Endothelial cell of umbilical vein (primary cell): Measurements from ENCODE around the gene RYR3. TPM values are rescaled to one million over a fixed set of nuclear protein-coding genes. Genes with fewer than 3 reads are reported as not detected.

Source experiments
- BruUV-seq: library from RNA; stranded (reverse); fragments of 400-500 nt; replicated peaks from 2 replicates; lab custom pipeline; 2021; lab: Mats Ljungman, UMichigan
- CTCF ChIA-PET: fragments of 300-600, 350-600 bp; sonication (Branson Sonifier 250); formaldehyde crosslinking; loops from one replicate; lab custom pipeline; 2021; ENCODE audit warnings: antibody characterized with exemption, inconsistent platforms; lab: Charles Lee
- POLR2A ChIA-PET: fragments of 300-600, 350-600 bp; sonication (Branson Sonifier 250); formaldehyde crosslinking; loops from one replicate; lab custom pipeline; 2021; ENCODE audit warnings: antibody characterized with exemption, inconsistent platforms; lab: Charles Lee
- DNase-seq: peaks from one replicate; pipeline ENCODE4 v3.0.0-alpha.2; 2011; ENCODE audit warnings: low read depth, low spot score
- FAIRE-seq: peaks from 2 replicates; lab custom pipeline; 2011; peaks lifted over from hg19 to GRCh38; lab: Jason Lieb, UNC
- H2AFZ ChIP-seq: 2 replicates; pipeline ENCODE4 v1.6.0; 2012; ENCODE audit warnings: low read depth, low read length, control low read depth, inconsistent platforms
- H3K27ac ChIP-seq: 2 replicates; pipeline ENCODE4 v1.5.1; 2011; ENCODE audit warnings: low read depth, mild to moderate bottlenecking, control low read depth, low read length, moderate library complexity; ENCODE audit not compliant: insufficient read depth
- H3K27me3 ChIP-seq, 2 experiments: 2 replicates each; pipeline versions ENCODE4 v1.6.0 to v1.6.1; 2011; ENCODE audit warnings: low read length in 2 of 2, mixed read lengths in 1 of 2; ENCODE audit not compliant: control insufficient read depth in 2 of 2, insufficient read depth in 2 of 2
- H3K36me3 ChIP-seq, 2 experiments: 2 replicates in 1 of 2; 3 replicates in 1 of 2; pipeline ENCODE4 v1.5.1; 2011; ENCODE audit warnings: low read length in 2 of 2, mild to moderate bottlenecking in 1 of 2, moderate library complexity in 1 of 2; ENCODE audit not compliant: control insufficient read depth in 2 of 2, insufficient read depth in 2 of 2; ENCODE audit errors: extremely low read depth in 1 of 2
- H3K4me1 ChIP-seq: 3 replicates; pipeline ENCODE4 v1.5.1; 2011; ENCODE audit warnings: mild to moderate bottlenecking, low read length; ENCODE audit not compliant: control insufficient read depth, insufficient read depth; ENCODE audit errors: extremely low read depth
- H3K4me2 ChIP-seq: 2 replicates; pipeline ENCODE4 v1.6.1; 2011; ENCODE audit warnings: low read length, control low read depth, mixed read lengths; ENCODE audit not compliant: insufficient read depth
- H3K4me3 ChIP-seq, 3 experiments: fragments of 200-600 bp in 1 of 3; sonication (generic), shearing (Covaris generic) in 1 of 3; replicated peaks in 1 of 3; 2 replicates each; pipeline ENCODE4 v1.5.1; 2011 to 2016; ENCODE audit warnings: control low read depth in 3 of 3, low read length in 3 of 3, mild to moderate bottlenecking in 2 of 3, inconsistent platforms in 1 of 3, low read depth in 1 of 3, moderate library complexity in 1 of 3; ENCODE audit not compliant: insufficient read depth in 1 of 3
- H3K79me2 ChIP-seq: 2 replicates; pipeline ENCODE4 v1.6.0; 2012; ENCODE audit warnings: low read length, inconsistent platforms; ENCODE audit not compliant: control insufficient read depth, insufficient read depth
- H3K9ac ChIP-seq: replicated peaks from 2 replicates; pipeline ENCODE3; 2011; ENCODE audit warnings: low read length, control low read depth; ENCODE audit not compliant: insufficient read depth; ENCODE audit errors: extremely low read depth
- H3K9me1 ChIP-seq: replicated peaks from 3 replicates; pipeline ENCODE4 v1.6.0; 2011; ENCODE audit warnings: mild to moderate bottlenecking, low read length; ENCODE audit not compliant: control insufficient read depth, insufficient read depth; ENCODE audit errors: extremely low read depth
- H3K9me3 ChIP-seq: replicated peaks from 2 replicates; pipeline ENCODE4 v1.5.1; 2012; ENCODE audit warnings: low read length, inconsistent platforms; ENCODE audit not compliant: control insufficient read depth, insufficient read depth
- H4K20me1 ChIP-seq: replicated peaks from 2 replicates; pipeline ENCODE3; 2011; ENCODE audit warnings: mild to moderate bottlenecking, low read length; ENCODE audit not compliant: control insufficient read depth, insufficient read depth; ENCODE audit errors: extremely low read depth
- CTCF ChIP-seq, 2 donors: IDR thresholded peaks; 1 replicate in 1 of 2; 2 replicates in 1 of 2; pipeline ENCODE4 v1.5.1; 2011; ENCODE audit warnings: low read length in 2 of 2, mild to moderate bottlenecking in 2 of 2, moderate library complexity in 2 of 2, control low read depth in 1 of 2, inconsistent platforms in 1 of 2, low read depth in 1 of 2; ENCODE audit not compliant: insufficient read depth in 1 of 2; ENCODE audit errors: extremely low read depth in 1 of 2
- EZH2 ChIP-seq: IDR thresholded peaks from 2 replicates; pipeline ENCODE4 v1.6.1; 2012; ENCODE audit warnings: borderline replicate concordance, low read depth, mild to moderate bottlenecking, moderate library complexity, low read length, inconsistent platforms; ENCODE audit not compliant: severe bottlenecking
- FOS ChIP-seq: IDR thresholded peaks from 2 replicates; pipeline ENCODE4 v1.6.1; 2011; ENCODE audit warnings: mild to moderate bottlenecking, low read length, moderate library complexity, borderline replicate concordance; ENCODE audit not compliant: insufficient read depth
- GATA2 ChIP-seq: IDR thresholded peaks from 2 replicates; pipeline ENCODE4 v1.7.0; 2011; ENCODE audit warnings: low read depth, mild to moderate bottlenecking, moderate library complexity, mixed read lengths, low read length; ENCODE audit not compliant: insufficient read length, insufficient read depth
- JUN ChIP-seq: IDR thresholded peaks from 2 replicates; pipeline ENCODE4 v1.6.1; 2011; ENCODE audit warnings: borderline replicate concordance, low read depth; ENCODE audit not compliant: insufficient read length, insufficient read depth
- MAX ChIP-seq: IDR thresholded peaks from 2 replicates; pipeline ENCODE4 v1.6.1; 2011; ENCODE audit not compliant: insufficient read depth, insufficient read length
- MYC ChIP-seq: IDR thresholded peaks from one replicate; pipeline ENCODE4 v1.6.1; 2011; ENCODE audit warnings: mild to moderate bottlenecking, low read depth, low read length
- POLR2A ChIP-seq: IDR thresholded peaks from 2 replicates; pipeline ENCODE4 v1.6.1; 2012; ENCODE audit warnings: low read depth, mild to moderate bottlenecking, control low read depth, low read length
- POLR2AphosphoS5 ChIP-seq: IDR thresholded peaks from 2 replicates; pipeline ENCODE4 v1.6.1; 2012; ENCODE audit warnings: low read depth, mild to moderate bottlenecking, control low read depth, low read length, moderate library complexity; ENCODE audit not compliant: insufficient read depth
- dilution Hi-C: fragments of 300-500 bp; cut with MboI; formaldehyde crosslinking; loops from one replicate; pipeline ENCODE4 v1.15.0; 2019; ENCODE audit warnings: low sequenced_read_pairs; ENCODE audit not compliant: extremely low pct_ligation_motif_present
- intact Hi-C: fragments of 100-400 bp; cut with micrococcal nuclease; formaldehyde crosslinking; loops from one replicate; pipeline ENCODE4 v1.10.0; 2022
- polyA plus RNA-seq, 4 experiments: library from polyadenylated mRNA; depleted of rRNA in 3 of 4; stranded (reverse) in 3 of 4; unstranded in 1 of 4; fragments of >200 nt; gene quantifications; 2 replicates each; pipeline versions ENCODE4 v1.2.1 to v1.2.3, GENCODE V29; 2011 to 2012; ENCODE audit warnings: missing spikeins in 1 of 4
- total RNA-seq: library from RNA; stranded (reverse); gene quantifications from 2 replicates; pipeline ENCODE4 v1.2.3, GENCODE V29; 2021

The RYR3 gene
- total and polyA plus RNA-seq, 2 donors (not counting 3 experiments of a cell fraction or from before 2014, with no cell fraction given), result not detected

DNA sequence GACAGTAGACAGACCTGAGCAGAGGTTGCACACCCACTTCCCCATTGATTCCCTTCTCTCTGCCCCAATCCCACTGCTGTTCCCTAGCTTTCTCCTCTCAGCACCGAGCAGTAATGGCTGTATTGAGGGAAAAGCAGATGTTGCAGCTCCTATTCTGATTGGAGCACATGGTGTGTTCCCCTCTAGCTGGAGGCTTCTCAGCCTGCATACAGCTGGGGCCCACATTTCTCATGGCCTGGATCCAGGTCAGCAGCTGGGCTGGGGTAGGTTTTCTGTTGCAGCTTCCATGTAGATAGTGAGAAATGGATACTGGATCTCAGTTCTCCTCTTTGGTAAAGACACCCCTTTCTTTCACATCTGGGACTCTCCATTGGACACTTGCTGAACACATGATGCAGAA is 50.1 kb downstream of the RYR3 start:
- no peak overlapping the region for H3K4me2 ChIP-seq
- no peaks in the 10 kb centered on the region for H3K79me2 ChIP-seq
- no TSS peak for BruUV-seq
- ChIA-PET POLR2A (no interaction called here), CTCF (no interaction called here)
- no peaks in the 10 kb centered on the region for H3K4me1 ChIP-seq
- H3K9me3 ChIP-seq, result no peaks in the 10 kb centered on the region
- DNase-seq (no peak), FAIRE-seq (no peak)
- H3K27me3 ChIP-seq, result no peaks in the 10 kb centered on the region
- intact Hi-C loops (no loop called here), dilution Hi-C loops (no loop called here)
- no peak overlapping the region for H3K27ac ChIP-seq
- no peaks in the 10 kb centered on the region for H4K20me1 ChIP-seq
- H3K9ac ChIP-seq, result no peak overlapping the region
- TF ChIP-seq FOS, result no peak
- TF ChIP-seq MYC, result no peak
- TF ChIP-seq POLR2AphosphoS5, result no peak
- no peak for TF ChIP-seq EZH2
- no peak for TF ChIP-seq POLR2A
- TF ChIP-seq CTCF (IDR thresholded peaks at IDR 0.05; ENCODE audit: extremely low read depth in 1 of 2, insufficient read depth in 1 of 2, low read depth in 1 of 2, low read length in 2 of 2), result no peak
- no peak for TF ChIP-seq GATA2
- no peak for TF ChIP-seq MAX
- TF ChIP-seq JUN, result no peak
- no peaks in the 10 kb centered on the region for H3K9me1 ChIP-seq
- no peaks in the 10 kb centered on the region for H3K36me3 ChIP-seq
- no peak overlapping the region for H2AFZ ChIP-seq
- no peak overlapping the region for H3K4me3 ChIP-seq
